ENCODE measurements around the gene FBXL16. TPM values are rescaled to one million over a fixed set of nuclear protein-coding genes. Genes with fewer than 3 reads are reported as not detected.

Gene FBXL16
- total and polyA plus RNA-seq, 2 of the 13 experiments (the other 11 are each of a cell fraction or from before 2014, with no cell fraction given) = 0.22 to 2.0 TPM

GRCh38 chr16:715477-716199, 10.0 kb upstream of the FBXL16 start (continued):
- no peak for TF ChIP-seq ZNF407 (CRISPR knock-in tag; IDR thresholded peaks at IDR 0.05; ENCODE audit: not compliant biosample characterization)
- TF ChIP-seq TBP (CRISPR knock-in tag; IDR thresholded peaks at IDR 0.05) = no peak
- TF ChIP-seq ZNF549 (CRISPR knock-in tag; IDR thresholded peaks at IDR 0.05) = no peak
- no peak for TF ChIP-seq POLR2AphosphoS5 (IDR thresholded peaks at IDR 0.05; ENCODE audit: low read depth, low read length)
- no peak for TF ChIP-seq SRSF4 (IDR thresholded peaks at IDR 0.05; ENCODE audit: low read depth, low read length, poor library complexity, severe bottlenecking)
- no peak for TF ChIP-seq HHEX (CRISPR knock-in tag; IDR thresholded peaks at IDR 0.05)
- no peak for TF ChIP-seq ZNF609 (CRISPR knock-in tag; IDR thresholded peaks at IDR 0.05; ENCODE audit: borderline replicate concordance)
- TF ChIP-seq IKZF5 (CRISPR knock-in tag; IDR thresholded peaks at IDR 0.05) = no peak
- no peak for TF ChIP-seq AFF4 (CRISPR knock-in tag; IDR thresholded peaks at IDR 0.05)
- TF ChIP-seq MBD4 (IDR thresholded peaks at IDR 0.05; ENCODE audit: borderline replicate concordance, low read length) = no peak
